ENCODE data around the gene RFX1.
A peak's percentile ranks its signal among the peaks of the same experiment; 100 is the strongest.

RFX1 gene

DNA sequence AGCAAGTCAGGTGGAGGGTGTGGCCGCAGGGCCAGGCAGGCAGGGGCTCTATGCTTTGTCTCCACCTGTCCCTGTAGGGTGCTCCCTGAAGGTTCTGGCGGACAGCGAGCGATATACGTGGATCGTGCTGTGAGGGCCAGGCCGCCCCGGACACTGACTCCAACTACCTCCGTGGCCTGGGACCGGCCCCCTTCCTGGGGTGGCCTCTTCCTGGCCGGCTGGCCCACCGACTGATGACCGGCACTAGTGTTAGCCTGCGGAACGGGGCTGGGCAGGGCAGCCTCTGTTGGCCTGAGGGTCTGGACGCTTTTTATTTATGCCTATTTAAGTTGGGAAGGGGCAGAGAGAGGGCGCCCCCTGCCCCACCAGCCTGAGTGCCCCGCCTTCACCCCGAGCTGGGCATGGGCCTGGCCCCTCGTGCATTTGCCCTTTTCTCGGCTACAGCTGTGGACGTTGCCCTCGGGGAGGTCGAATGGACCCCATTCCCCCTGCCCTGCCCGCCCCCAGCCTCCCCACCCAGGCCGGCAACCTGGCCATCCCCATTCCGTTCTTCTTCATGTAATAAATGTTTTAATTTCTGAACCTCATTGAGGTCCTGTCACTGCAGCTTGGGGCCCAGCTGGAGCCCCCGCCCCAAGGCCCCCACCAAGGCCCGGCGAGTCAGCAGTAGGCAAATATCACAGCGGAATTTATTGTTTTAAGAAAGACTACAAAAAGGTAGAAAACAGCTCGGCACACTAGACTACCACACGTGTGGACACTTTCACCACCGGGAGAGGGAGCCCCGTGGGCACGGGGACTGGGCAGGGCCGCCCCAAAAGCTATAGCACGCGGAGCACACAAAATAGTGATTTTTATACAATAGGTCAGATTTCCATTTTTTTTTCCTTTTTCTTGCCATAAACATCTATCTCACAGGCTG lies 45.0 kb downstream of the RFX1 start:
- DNase-seq: no peak

DNA sequence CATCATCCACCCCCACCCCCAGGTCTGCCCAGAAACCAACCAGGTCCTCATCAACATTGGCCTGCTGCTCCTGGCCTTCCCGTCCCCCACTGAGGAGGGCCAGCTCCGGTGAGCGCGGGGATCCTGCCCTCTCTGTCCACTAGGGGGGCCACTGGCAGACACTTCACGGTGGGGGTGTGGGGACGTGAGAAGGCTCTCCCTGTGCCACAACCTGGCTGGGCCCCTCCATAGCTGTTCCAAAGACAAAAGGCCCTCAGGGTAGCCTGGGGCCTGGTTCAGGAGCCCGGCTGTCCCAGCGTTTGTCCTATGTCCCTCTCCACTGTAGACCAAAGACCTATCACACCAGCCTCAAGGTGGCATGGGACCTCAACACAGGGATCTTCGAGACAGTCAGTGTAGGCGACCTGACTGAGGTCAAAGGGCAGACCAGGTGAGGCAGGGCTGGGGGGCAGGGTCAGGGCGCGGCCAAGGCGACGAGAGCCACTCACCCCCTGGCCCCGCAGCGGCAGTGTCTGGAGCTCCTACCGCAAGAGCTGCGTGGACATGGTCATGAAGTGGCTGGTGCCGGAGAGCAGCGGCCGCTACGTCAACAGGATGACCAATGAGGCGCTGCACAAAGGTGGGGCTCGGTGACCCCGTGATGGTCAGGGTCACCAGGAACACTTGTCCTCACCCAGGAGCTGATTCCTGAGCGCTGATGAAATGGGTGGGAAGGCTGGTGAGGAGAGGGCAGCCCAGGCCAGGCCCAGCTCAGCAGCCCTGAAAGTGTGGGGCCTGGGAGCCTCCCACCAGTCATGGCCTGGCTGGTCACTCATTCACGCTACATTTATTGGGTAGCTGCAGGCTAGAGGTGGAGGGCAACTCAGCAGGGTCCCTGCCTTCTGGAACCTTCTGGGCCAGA lies 45.9 kb downstream of the RFX1 start:
- no peak for DNase-seq

- no peak for DNase-seq
Observed at GRCh38 chr19:13959141-13959961, 46.8 kb downstream of the RFX1 start.

DNA sequence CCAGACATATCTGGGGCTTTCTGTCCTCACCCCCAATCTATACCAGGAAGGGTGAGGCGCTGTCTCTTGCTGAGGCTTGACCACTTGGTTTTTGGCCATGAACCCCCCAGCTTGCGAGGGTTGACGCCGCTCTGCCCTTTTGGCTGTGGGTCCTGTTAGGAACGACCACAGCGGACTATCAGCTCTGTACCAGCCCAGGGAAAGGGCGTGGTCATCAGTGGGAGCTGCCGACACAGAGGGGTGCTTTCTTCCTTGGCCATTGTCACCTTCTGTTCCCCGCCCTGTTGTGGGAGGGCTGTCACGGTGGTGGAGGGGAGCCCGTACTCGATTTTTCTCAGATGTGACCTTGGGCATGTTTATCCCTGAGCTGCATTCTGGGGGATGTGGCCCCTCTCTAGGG lies 48.1 kb downstream of the RFX1 start:
- DNase-seq: no peak

DNA sequence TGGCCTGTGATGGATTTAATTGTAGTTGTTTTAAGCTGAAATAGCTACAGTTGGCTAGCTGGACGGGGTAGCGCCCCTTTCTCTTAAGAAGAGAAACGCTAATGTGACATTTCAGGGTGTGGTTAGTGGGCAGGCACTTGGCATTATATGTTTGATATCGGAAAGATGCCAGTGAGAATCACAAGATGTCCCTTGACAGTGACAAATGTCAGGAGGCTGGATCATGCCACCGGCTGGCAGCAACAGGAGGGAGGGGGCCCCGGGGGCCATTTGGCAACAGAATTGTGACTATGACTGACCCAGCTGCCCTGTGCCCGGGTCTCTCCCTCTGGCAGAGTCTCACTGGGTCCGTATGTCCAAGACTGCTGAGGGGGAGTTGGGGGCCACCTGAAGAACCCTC lies 49.1 kb downstream of the RFX1 start:
- no peak for DNase-seq

DNA sequence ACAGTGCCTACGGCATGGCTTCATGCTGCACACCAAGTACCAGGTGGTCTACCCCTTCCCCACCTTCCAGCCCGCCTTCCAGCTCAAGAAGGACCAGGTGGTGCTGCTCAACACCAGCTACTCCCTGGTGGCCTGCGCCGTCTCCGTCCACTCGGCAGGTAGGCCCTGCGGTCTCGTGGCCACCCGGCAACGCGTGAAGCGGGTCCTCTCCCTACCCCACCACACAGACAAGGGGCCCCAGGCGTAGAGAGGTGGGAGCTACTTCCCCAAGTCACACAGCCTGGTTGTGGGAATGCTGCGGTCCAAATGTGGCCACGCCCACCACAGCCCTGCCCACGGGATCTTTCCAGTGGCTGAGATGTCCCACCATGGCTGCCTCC lies 49.8 kb downstream of the RFX1 start:
- no peak for DNase-seq

DNA sequence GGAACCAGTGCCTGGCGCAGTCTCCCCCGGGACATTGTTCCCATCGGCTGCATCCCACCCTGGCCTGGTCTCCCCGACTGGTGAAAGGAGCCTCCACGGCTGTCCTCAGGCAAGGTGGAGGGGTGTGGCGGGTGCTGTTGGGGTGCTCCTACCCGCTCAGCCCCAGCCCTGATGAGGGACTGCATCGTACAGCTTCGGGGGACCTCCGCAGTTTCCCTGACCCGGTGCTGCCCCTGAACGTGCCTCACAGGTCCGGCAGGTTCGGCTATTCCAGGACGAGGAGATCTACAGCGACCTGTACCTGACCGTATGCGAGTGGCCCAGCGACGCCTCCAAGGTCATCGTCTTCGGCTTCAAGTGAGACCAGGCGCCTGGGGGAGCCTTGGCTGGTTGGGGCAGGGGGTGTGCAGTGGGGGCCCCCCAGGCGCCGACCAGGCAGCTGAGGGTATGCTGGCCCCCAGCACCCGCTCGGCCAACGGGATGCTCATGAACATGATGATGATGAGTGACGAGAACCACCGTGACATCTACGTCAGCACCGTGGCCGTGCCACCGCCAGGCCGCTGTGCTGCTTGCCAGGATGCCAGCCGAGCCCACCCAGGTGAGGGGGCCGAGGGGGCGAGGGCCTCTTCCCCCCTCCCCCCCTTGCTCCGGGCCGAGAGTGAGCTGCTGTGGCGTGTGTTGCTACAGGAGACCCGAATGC lies 50.3 kb downstream of the RFX1 start:
- no peak for DNase-seq

- DNase-seq: no peak
Observed at GRCh38 chr19:13954185-13954584, 51.9 kb downstream of the RFX1 start.

DNA sequence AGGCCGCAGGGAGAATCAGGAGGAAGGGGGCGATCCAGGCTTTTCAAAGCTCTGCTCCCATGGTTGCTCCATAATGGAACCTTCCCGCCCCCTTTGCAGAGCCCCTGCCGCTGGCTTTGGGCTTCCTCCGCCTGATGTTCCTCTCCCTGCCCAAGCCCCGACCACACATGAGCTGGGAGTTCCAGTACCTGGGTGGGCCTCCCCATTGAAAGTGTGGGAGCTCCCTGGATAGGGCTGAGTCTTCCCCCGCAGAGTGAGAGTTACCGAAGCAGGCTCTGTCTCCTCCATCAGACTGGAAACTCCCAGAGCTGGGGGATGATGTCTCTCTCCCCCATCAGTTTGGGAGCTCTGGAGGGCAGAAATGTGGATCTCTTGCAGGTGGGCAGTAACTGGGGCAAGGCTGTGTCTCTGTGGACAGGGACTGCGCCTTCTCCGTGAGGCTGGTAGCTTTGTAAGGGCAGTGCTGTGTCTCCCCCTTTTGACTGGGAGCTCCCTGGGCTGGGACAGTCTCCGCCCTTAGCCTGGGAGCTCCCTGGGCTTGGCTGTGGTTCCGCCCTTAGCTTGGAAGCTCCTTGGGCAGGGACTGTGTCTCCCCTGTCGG lies 53.1 kb downstream of the RFX1 start:
- DNase-seq: no peak

DNA sequence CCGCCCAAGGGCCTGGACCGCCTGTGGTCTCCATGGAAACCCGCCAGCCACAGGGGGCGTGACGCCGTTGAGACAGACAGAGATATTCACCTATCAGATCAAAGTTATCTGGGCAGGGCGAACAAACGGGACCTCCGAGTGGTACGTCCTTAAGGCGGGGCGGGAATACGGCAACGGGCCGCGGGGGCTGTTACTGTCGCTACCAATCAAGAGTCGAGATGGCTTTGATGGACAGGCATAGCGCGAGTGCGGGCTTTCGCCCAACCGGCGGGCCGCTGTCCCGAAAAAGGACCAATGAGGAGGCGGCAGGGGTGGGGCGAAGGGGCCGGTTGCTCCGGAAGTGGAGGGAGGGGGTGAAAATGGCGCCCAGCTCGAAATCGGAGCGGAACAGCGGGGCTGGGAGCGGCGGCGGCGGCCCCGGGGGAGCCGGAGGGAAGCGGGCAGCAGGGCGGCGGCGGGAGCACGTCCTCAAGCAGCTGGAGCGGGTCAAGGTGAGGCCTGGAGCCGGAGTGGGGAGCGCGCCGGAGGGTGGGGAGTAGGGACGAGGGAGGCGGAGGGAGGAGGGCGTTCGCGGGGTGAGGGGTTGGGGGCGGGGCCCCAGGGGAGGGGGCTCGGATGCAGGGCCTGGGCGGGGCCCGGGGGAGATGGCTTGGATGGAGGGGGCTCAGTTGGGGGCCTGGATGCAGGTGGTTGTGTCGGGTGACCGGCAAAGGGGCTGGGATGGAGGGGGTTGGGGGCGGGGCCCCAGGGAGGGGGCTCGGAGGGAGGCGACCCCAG lies 53.8 kb downstream of the RFX1 start, which contains the start of gene DCAF15:
DCAF15 (plus strand) TSS at position 356 of the 777 bp plus-strand sequence; CDS start at position 360, 4 bp downstream.
- DNase-seq: peak; percentile 99

DNA sequence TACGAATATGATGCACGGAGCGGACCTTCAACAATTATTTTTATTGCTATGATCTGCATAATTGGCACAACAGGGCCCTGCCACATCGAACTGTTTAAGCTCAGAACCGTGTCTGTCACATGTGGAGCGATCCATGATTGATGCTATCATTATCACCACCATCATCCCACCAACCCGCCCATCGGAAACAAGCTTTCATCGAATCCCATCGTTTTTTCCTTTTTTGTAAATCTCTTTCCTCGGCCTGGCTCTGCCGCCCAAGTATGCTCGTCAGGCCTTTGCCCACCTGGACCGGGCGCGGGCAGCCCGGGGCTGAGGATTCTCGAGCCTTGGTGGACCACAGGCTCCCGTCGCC lies 54.3 kb downstream of the RFX1 start:
- no peak for DNase-seq

DNA sequence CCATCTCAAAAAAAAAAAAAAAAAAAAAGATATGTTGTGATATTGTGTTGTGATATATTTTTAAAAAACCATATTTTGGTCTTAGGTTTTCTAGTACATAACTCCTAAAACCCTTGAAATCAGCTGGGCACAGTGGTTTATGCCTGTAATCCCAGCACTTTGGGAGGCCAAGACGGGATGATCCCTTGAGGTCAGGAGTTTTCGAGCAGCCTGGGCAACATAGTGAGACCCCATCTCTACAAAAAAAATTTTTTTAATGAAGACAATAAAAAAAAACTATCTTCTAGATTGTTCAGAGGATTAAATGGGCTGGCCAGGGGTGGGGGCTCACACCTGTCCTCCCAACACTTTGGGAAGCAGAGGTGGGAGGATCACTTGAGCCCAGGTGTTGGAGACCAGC lies 55.1 kb downstream of the RFX1 start:
- no peak for DNase-seq

GRCh38 chr19:13946414-13946813 lies 59.7 kb downstream of the RFX1 start:
- no peak for DNase-seq

DNA sequence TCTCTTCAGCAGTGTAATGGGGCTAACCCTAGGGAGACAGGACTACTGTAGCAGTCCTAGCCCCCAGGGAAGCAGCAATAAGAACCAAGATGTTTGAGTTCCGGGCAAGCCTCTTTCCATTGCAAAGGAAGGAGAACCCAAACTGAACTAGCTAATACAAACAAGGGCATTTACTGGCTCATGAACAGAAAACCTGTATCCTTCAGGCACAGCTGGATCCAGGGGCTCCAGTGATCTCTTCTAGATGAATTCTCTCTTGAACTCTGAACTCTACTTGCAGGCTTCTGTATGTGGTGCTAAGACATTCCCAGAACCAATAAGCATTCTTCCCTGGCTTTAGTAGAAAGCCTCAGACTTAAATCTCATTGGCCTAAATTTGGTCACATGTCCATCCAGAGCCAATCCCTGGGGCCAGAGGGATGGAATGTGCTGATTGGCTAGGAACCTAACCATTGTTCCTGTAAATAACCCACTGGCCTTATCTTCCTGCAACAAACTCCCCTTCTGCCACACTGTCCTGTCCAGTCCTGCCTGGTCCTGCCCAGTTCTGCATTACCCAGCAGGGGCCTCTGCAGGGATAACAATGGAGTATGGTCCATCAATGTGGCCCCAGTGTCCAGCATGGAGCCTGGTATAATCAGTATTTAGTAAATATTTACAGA lies 64.0 kb downstream of the RFX1 start:
- DNase-seq: no peak

GRCh38 chr19:13938301-13939064 lies 67.6 kb downstream of the RFX1 start, which contains the start of gene PODNL1:
TSS of gene PODNL1 (minus strand) at chr19:13938417. CDS start at chr19:13938181, 236 bp downstream.
- no peak for DNase-seq

- no peak for DNase-seq
Observed at GRCh38 chr19:13937479-13938300, 68.4 kb downstream of the RFX1 start.

DNA sequence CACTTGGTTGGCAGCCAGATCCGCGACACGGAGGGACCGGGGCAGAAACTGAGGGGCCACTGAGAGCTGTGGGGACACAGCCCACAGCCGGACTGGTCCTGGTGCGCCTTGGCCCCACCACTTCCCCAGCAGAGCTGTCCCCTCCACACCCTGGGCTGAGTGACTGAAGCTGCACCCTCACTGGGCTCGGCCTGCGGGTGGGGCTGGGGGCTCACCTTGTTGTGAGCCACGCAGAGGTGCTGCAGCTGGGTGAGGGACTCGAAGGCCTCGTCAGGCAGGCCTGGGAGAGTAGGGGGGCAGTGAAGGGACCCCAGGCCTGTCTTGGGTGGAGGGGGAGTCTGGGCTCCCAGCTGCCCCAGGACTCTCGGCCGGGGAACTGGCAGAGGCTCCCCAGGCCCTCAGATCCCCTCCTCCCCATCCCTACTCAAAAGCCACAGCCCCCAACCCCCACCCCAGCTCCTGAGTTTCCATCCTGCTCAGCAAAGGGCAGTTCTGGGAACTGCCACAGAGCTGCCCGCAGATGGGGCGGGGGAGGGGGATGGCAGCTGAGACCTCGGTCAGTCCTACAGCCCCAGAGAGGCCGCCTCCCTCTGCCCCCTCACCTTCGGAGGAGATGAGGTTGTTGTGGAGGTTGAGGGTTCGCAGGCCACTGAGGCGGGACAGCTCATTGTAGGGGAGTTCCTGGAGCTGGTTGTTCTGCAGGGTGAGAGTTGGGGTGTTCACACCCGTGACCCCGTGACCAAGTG lies 70.2 kb downstream of the RFX1 start:
- DNase-seq: no peak

DNA sequence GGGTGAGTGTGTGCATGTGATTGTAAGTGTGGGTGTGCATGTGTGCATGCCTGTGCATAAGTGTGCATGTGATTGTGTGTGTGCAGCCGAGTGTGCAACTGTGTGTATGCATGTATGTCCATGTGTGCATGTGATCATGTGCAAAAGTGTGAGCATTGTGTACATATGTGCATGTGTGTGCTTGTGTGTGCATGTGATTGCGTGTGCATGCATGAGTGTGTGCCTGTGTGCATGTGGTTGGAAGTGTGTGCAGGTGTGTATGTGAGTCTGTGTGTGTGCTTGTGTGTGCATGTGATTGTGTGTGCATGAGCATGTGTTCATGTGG lies 71.4 kb downstream of the RFX1 start:
- no peak for DNase-seq

Data from GDM1 (cell line).